Lung (tissue), 12 donors: ENCODE results near the gene DNAI7. TPM values are rescaled to one million over a fixed set of nuclear protein-coding genes. Genes with fewer than 3 reads are reported as not detected.

ENCODE experiments used
- ATAC-seq: fragments of 200-7000 bp; cut with Tn5 transposase; one replicate; pipeline ENCODE4 v1.9.1; 2020; ENCODE audit warnings: moderate number of reproducible peaks; ENCODE audit not compliant: insufficient read depth, low FRiP score
- DNase-seq, 3 donors: peaks; one replicate each; pipeline ENCODE4 v3.0.0-alpha.2; 2013 to 2017
- H3K27ac ChIP-seq, 2 donors: one replicate each; pipeline ENCODE4 v1.5.1; 2013; ENCODE audit warnings: mild to moderate bottlenecking in 2 of 2, moderate library complexity in 2 of 2, control low read depth in 1 of 2, inconsistent platforms in 1 of 2, low read depth in 1 of 2, low read length in 1 of 2
- H3K27me3 ChIP-seq, 3 donors: one replicate each; pipeline ENCODE4 v1.5.1; 2013; ENCODE audit warnings: low read length in 2 of 3; ENCODE audit not compliant: control insufficient read depth in 3 of 3, insufficient read depth in 3 of 3
- H3K36me3 ChIP-seq, 4 donors: one replicate each; pipeline ENCODE4 v1.5.1; 2013; ENCODE audit warnings: low read length in 4 of 4, mild to moderate bottlenecking in 1 of 4, moderate library complexity in 1 of 4; ENCODE audit not compliant: control insufficient read depth in 4 of 4, insufficient read depth in 4 of 4
- H3K4me1 ChIP-seq, 5 donors: one replicate each; pipeline ENCODE4 v1.5.1; 2013; ENCODE audit warnings: low read length in 5 of 5, mild to moderate bottlenecking in 2 of 5, moderate library complexity in 1 of 5; ENCODE audit not compliant: control insufficient read depth in 5 of 5, insufficient read depth in 5 of 5
- H3K4me3 ChIP-seq: one replicate; pipeline ENCODE4 v1.5.1; 2013; ENCODE audit warnings: mild to moderate bottlenecking, control low read depth, moderate library complexity
- H3K9ac ChIP-seq, 2 donors: one replicate each; pipeline ENCODE4 v1.5.1; 2013; ENCODE audit warnings: low read length in 2 of 2, control low read depth in 1 of 2; ENCODE audit not compliant: insufficient read depth in 1 of 2
- H3K9me3 ChIP-seq, 4 donors: one replicate each; pipeline ENCODE4 v1.5.1; 2013; ENCODE audit warnings: low read length in 3 of 4, mild to moderate bottlenecking in 1 of 4, moderate library complexity in 1 of 4; ENCODE audit not compliant: control insufficient read depth in 4 of 4, insufficient read depth in 3 of 4
- WGBS, 2 donors: extraction: QIAGEN DNeasy Blood & Tissue Kit; methylation state at CpG; one replicate each; pipeline ENCODE4 v1.1.7; 2013; 5-methylcytosine and 5-hydroxymethylcytosine counted together
- polyA plus RNA-seq, 2 donors: library from polyadenylated mRNA; stranded (reverse); fragments of 200-250 nt; gene quantifications; one replicate each; pipeline ENCODE4 v1.2.1, GENCODE V29; 2013
- total RNA-seq, 2 donors: library from RNA; depleted of rRNA in 1 of 2; stranded (reverse); fragments of >200 nt in 1 of 2; gene quantifications; one replicate each; pipeline ENCODE4 v1.2.1, GENCODE V29; 2014 to 2021
- TF ChIP-seq, protein P1 (sequence below): IDR thresholded peaks from 2 replicates; pipeline ENCODE4 v1.5.1; 2012; ENCODE audit warnings: mild to moderate bottlenecking; ENCODE audit errors: control extremely low read depth, extremely low read depth
- donor health status: control.
- donor health status: control.
- donor health status: Bipolar disorder and iron deficiency.
- donor health status: healthy.
- donor health status: DM: yes; HTN: yes; CAD: no.

Gene DNAI7
- total and polyA plus RNA-seq, 4 donors = 2.0 to 11.9 (median 5.7) TPM

- Histone ChIP-seq H3K9ac (no peak overlapping the region), H3K27ac (no peak overlapping the region), H3K4me3 (no peak overlapping the region), H3K9me3 (no peaks in the 10 kb centered on the region), H3K4me1 (no peaks in the 10 kb centered on the region), H3K36me3 (peaks cover 0 to 7% (median 2%) of the 10 kb centered on the region in 4 donors), H3K27me3 (no peaks in the 10 kb centered on the region)
- TF ChIP-seq, protein P1, sequence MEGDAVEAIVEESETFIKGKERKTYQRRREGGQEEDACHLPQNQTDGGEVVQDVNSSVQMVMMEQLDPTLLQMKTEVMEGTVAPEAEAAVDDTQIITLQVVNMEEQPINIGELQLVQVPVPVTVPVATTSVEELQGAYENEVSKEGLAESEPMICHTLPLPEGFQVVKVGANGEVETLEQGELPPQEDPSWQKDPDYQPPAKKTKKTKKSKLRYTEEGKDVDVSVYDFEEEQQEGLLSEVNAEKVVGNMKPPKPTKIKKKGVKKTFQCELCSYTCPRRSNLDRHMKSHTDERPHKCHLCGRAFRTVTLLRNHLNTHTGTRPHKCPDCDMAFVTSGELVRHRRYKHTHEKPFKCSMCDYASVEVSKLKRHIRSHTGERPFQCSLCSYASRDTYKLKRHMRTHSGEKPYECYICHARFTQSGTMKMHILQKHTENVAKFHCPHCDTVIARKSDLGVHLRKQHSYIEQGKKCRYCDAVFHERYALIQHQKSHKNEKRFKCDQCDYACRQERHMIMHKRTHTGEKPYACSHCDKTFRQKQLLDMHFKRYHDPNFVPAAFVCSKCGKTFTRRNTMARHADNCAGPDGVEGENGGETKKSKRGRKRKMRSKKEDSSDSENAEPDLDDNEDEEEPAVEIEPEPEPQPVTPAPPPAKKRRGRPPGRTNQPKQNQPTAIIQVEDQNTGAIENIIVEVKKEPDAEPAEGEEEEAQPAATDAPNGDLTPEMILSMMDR = no peak
- DNase-seq = no peak
- no peak for ATAC-seq
- 98% methylated on average over 6 of the region's 6 CpGs for WGBS, 2 donors
Observed at GRCh38 chr12:25207411-25207810, 12.5 kb upstream of the DNAI7 start.

GRCh38 chr12:25202137-25202536, 7.2 kb upstream of the DNAI7 start:
- WGBS, 2 donors = 89 to 95% methylated on average over 2 of the region's 2 CpGs
- Histone ChIP-seq H3K9ac (no peak overlapping the region), H3K4me1 (peaks cover 0 to 4% (median 0%) of the 10 kb centered on the region in 5 donors), H3K27ac (no peak overlapping the region), H3K4me3 (no peak overlapping the region), H3K9me3 (no peaks in the 10 kb centered on the region), H3K27me3 (no peaks in the 10 kb centered on the region), H3K36me3 (peaks cover 0 to 5% (median 2%) of the 10 kb centered on the region in 4 donors)
- ATAC-seq (no peak), DNase-seq (no peak)
- TF ChIP-seq, protein P1 = no peak

- Histone ChIP-seq H3K9me3 (no peaks in the 10 kb centered on the region), H3K4me1 (peaks cover 0 to 7% (median 4%) of the 10 kb centered on the region in 5 donors), H3K27me3 (no peaks in the 10 kb centered on the region), H3K27ac (no peak overlapping the region), H3K36me3 (peaks cover 0 to 2% (median 2%) of the 10 kb centered on the region in 4 donors), H3K9ac (no peak overlapping the region), H3K4me3 (no peak overlapping the region)
- DNase-seq = no peak
- 92 to 97% methylated on average over 1 of the region's 1 CpG for WGBS, 2 donors
- TF ChIP-seq, protein P1 = no peak
- ATAC-seq = no peak
Observed at GRCh38 chr12:25200703-25201102, 5.7 kb upstream of the DNAI7 start.

GRCh38 chr12:25197608-25198007, 2.6 kb upstream of the DNAI7 start:
- WGBS, 2 donors = 49 to 57% methylated on average over 2 of the region's 2 CpGs
- peaks cover 0 to 2% (median 2%) of the 10 kb centered on the region in 4 donors for H3K36me3 ChIP-seq
- DNase-seq (no peak), ATAC-seq (no peak)
- no peak overlapping the region for H3K27ac ChIP-seq
- TF ChIP-seq, protein P1 = no peak
- no peak overlapping the region for H3K9ac ChIP-seq
- peaks cover 0 to 15% (median 4%) of the 10 kb centered on the region in 5 donors for H3K4me1 ChIP-seq
- no peak overlapping the region for H3K4me3 ChIP-seq
- H3K27me3 ChIP-seq = no peaks in the 10 kb centered on the region
- no peaks in the 10 kb centered on the region for H3K9me3 ChIP-seq
